Measurements from ENCODE around the gene IGFBP3. TPM values are rescaled to one million over a fixed set of nuclear protein-coding genes. Genes with fewer than 3 reads are reported as not detected.

Gene IGFBP3
- total RNA-seq, 1 experiment from 2014 or later = 4.1 TPM

DNA sequence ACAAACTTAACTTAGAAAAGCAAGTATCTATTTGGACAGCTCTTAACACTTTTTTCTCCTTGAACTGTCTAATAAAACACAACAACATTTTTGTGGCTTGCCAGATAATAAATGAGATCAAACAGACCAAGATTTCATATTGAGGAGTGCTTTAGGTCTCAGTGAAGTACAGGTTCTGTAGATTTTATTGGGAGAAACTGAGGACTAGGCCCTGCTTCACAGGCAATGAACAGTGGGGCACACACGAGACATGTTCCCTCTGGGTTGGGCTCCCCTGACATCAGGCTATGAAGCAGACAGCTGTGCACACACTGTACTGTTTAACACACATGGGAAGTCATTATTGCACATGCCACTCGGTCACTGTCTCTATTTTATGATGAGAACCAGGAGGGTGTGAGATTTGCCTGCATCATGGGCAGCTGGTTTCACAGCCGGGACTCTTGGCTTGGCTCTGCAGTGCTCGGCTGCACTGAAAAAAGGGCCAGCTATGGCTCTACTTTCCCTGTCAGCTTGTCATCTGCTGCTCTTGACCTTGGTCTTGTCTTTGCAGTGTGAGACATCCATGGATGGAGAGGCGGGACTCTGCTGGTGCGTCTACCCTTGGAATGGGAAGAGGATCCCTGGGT, 28.6 kb downstream of the IGFBP3 start:
- no TSS peak for BruUV-seq (replicated peaks)
- Histone ChIP-seq H3K4me2 (ENCODE audit: low read length) (no peak overlapping the region), H3K27ac (ENCODE audit: low read depth, low read length) (no peak overlapping the region), H3K4me1 (ENCODE audit: control insufficient read depth in 1 of 2, insufficient read depth in 2 of 2, low read length in 2 of 2) (no peaks in the 10 kb centered on the region), H3K36me3 (ENCODE audit: control insufficient read depth in 1 of 2, insufficient read depth in 2 of 2, low read length in 2 of 2) (no peaks in the 10 kb centered on the region), H2AFZ (ENCODE audit: low read depth, low read length, poor library complexity, severe bottlenecking) (no peak overlapping the region), H3K9me3 (ENCODE audit: control insufficient read depth in 1 of 2, insufficient read depth in 1 of 2, low read depth in 1 of 2, low read length in 2 of 2) (no peaks in the 10 kb centered on the region), H3K4me3 (replicated peaks in 1 of 2; ENCODE audit: low read depth in 1 of 2, low read length in 2 of 2) (no peak overlapping the region), H3K79me2 (ENCODE audit: insufficient read depth, low read length) (no peaks in the 10 kb centered on the region), H3K9me2 (ENCODE audit: insufficient read depth) (no peaks in the 10 kb centered on the region), H3K9ac (ENCODE audit: low read length) (no peak overlapping the region), H3K27me3 (ENCODE audit: insufficient read depth, low read length) (no peaks in the 10 kb centered on the region), H4K20me1 (ENCODE audit: insufficient read depth) (no peaks in the 10 kb centered on the region)
- DNase-seq (ENCODE audit: low read depth, low spot score) (no peak), ATAC-seq (no peak)
- intact Hi-C loops (cut with micrococcal nuclease) = loop anchor here (10.0 kb wide), 1 partner anchor 1282 kb away; no protein-coding TSS in a partner anchor
- TF ChIP-seq, protein P1, sequence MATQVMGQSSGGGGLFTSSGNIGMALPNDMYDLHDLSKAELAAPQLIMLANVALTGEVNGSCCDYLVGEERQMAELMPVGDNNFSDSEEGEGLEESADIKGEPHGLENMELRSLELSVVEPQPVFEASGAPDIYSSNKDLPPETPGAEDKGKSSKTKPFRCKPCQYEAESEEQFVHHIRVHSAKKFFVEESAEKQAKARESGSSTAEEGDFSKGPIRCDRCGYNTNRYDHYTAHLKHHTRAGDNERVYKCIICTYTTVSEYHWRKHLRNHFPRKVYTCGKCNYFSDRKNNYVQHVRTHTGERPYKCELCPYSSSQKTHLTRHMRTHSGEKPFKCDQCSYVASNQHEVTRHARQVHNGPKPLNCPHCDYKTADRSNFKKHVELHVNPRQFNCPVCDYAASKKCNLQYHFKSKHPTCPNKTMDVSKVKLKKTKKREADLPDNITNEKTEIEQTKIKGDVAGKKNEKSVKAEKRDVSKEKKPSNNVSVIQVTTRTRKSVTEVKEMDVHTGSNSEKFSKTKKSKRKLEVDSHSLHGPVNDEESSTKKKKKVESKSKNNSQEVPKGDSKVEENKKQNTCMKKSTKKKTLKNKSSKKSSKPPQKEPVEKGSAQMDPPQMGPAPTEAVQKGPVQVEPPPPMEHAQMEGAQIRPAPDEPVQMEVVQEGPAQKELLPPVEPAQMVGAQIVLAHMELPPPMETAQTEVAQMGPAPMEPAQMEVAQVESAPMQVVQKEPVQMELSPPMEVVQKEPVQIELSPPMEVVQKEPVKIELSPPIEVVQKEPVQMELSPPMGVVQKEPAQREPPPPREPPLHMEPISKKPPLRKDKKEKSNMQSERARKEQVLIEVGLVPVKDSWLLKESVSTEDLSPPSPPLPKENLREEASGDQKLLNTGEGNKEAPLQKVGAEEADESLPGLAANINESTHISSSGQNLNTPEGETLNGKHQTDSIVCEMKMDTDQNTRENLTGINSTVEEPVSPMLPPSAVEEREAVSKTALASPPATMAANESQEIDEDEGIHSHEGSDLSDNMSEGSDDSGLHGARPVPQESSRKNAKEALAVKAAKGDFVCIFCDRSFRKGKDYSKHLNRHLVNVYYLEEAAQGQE (IDR thresholded peaks at IDR 0.05; ENCODE audit: low read depth) = no peak
- TF ChIP-seq, protein P2, sequence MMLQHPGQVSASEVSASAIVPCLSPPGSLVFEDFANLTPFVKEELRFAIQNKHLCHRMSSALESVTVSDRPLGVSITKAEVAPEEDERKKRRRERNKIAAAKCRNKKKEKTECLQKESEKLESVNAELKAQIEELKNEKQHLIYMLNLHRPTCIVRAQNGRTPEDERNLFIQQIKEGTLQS (IDR thresholded peaks at IDR 0.05) = no peak
- no peak for TF ChIP-seq ELF1 (IDR thresholded peaks at IDR 0.05; ENCODE audit: borderline replicate concordance, low read depth)
- TF ChIP-seq FOSL1 (IDR thresholded peaks at IDR 0.05; ENCODE audit: low read depth) = no peak
- TF ChIP-seq SIN3A (IDR thresholded peaks at IDR 0.05; ENCODE audit: low read depth) = no peak
- no peak for TF ChIP-seq POLR2AphosphoS5 (IDR thresholded peaks at IDR 0.05; ENCODE audit: low read depth, low read length)
- TF ChIP-seq SP1 (IDR thresholded peaks at IDR 0.05; ENCODE audit: low read depth) = no peak
- no peak for TF ChIP-seq JUND (IDR thresholded peaks at IDR 0.05)
- TF ChIP-seq SRF (IDR thresholded peaks at IDR 0.05; ENCODE audit: low read depth) = no peak
- no peak for TF ChIP-seq CEBPB (IDR thresholded peaks at IDR 0.05; ENCODE audit: low read depth)
- TF ChIP-seq EZH2phosphoT487 (IDR thresholded peaks at IDR 0.05; ENCODE audit: borderline replicate concordance) = no peak
- TF ChIP-seq, protein P3, sequence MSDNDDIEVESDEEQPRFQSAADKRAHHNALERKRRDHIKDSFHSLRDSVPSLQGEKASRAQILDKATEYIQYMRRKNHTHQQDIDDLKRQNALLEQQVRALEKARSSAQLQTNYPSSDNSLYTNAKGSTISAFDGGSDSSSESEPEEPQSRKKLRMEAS (IDR thresholded peaks at IDR 0.05) = no peak
- TF ChIP-seq, protein P4, sequence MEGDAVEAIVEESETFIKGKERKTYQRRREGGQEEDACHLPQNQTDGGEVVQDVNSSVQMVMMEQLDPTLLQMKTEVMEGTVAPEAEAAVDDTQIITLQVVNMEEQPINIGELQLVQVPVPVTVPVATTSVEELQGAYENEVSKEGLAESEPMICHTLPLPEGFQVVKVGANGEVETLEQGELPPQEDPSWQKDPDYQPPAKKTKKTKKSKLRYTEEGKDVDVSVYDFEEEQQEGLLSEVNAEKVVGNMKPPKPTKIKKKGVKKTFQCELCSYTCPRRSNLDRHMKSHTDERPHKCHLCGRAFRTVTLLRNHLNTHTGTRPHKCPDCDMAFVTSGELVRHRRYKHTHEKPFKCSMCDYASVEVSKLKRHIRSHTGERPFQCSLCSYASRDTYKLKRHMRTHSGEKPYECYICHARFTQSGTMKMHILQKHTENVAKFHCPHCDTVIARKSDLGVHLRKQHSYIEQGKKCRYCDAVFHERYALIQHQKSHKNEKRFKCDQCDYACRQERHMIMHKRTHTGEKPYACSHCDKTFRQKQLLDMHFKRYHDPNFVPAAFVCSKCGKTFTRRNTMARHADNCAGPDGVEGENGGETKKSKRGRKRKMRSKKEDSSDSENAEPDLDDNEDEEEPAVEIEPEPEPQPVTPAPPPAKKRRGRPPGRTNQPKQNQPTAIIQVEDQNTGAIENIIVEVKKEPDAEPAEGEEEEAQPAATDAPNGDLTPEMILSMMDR (IDR thresholded peaks at IDR 0.05 in 2 of 3, conservative IDR thresholded peaks at IDR 0.05 in 1 of 3; ENCODE audit: borderline replicate concordance in 1 of 3, insufficient read depth in 1 of 3, low read depth in 2 of 3, low read length in 2 of 3) = no peak
- no peak for TF ChIP-seq ZNF274 (IDR thresholded peaks at IDR 0.05; ENCODE audit: low read depth, low read length)
- TF ChIP-seq YY1 (IDR thresholded peaks at IDR 0.05; ENCODE audit: extremely low read depth, insufficient replicate concordance, low read depth, low read length) = no peak
- TF ChIP-seq CBX3 (IDR thresholded peaks at IDR 0.05; ENCODE audit: low read depth) = no peak
- no peak for TF ChIP-seq RAD21 (IDR thresholded peaks at IDR 0.05; ENCODE audit: low read depth)
- no peak for TF ChIP-seq EGR1 (IDR thresholded peaks at IDR 0.05; ENCODE audit: low read depth)
- TF ChIP-seq POLR2A (IDR thresholded peaks at IDR 0.05; ENCODE audit: borderline replicate concordance, extremely low read depth, insufficient read depth, insufficient read length) = no peak
- no peak for TF ChIP-seq EZH2 (IDR thresholded peaks at IDR 0.05)
- CTCF ChIA-PET = interaction anchor here (0.8 to 1.0 kb wide), 3 partner anchors 25 to 30 kb away, joined by 3 read pairs; no protein-coding TSS in a partner anchor
- RAD21 ChIA-PET (ENCODE audit: low non-redundant PET in 1 of 2, low total read pairs in 2 of 2, uncharacterized antibody in 2 of 2, unreplicated experiment in 2 of 2) = no interaction called here
- POLR2A ChIA-PET = no interaction called here

Data from HCT116 (cell line).